Stimulated activated effector memory CD8-positive, alpha-beta T cell treated with anti-CD3 and anti-CD28 coated beads, Interleukin-12 subunit alpha, Interleukin-12 subunit beta, amount 100 ng/mL, for 72 hours (primary cell): Measurements from ENCODE around the gene FGGY.

Source experiments
- ATAC-seq: fragments of 150-1000 bp; cut with Tn5 transposase; 2 replicates; pipeline ENCODE4 v1.10.0; 2021
- DNase-seq, 2 donors: peaks; one replicate each; pipeline ENCODE4 v3.0.0; 2021 to 2022; ENCODE audit warnings: low spot score in 2 of 2
- H3K27ac Mint-ChIP-seq: one replicate; pipeline ENCODE4 v1.8.0; 2022; ENCODE audit warnings: mild to moderate bottlenecking, mixed read lengths
- H3K36me3 Mint-ChIP-seq: one replicate; pipeline ENCODE4 v1.8.0; 2022; ENCODE audit warnings: mild to moderate bottlenecking, mixed read lengths
- H3K4me1 Mint-ChIP-seq: one replicate; pipeline ENCODE4 v1.8.0; 2022; ENCODE audit warnings: mixed read lengths
- H3K4me3 Mint-ChIP-seq: one replicate; pipeline ENCODE4 v1.8.0; 2022; ENCODE audit warnings: mild to moderate bottlenecking, mixed read lengths
- H3K9me3 Mint-ChIP-seq: one replicate; pipeline ENCODE4 v1.8.0; 2022; ENCODE audit warnings: mixed read lengths

Gene FGGY

GRCh38 chr1:59685666-59686065 is 388.8 kb downstream of the FGGY start:
- H3K9me3 Mint-ChIP-seq = no peaks in the 10 kb centered on the region
- H3K4me1 Mint-ChIP-seq = no peaks in the 10 kb centered on the region
- ATAC-seq (no peak), DNase-seq (no peak)
- H3K4me3 Mint-ChIP-seq = no peak overlapping the region
- H3K27ac Mint-ChIP-seq = no peak overlapping the region
- no peaks in the 10 kb centered on the region for H3K36me3 Mint-ChIP-seq

DNA sequence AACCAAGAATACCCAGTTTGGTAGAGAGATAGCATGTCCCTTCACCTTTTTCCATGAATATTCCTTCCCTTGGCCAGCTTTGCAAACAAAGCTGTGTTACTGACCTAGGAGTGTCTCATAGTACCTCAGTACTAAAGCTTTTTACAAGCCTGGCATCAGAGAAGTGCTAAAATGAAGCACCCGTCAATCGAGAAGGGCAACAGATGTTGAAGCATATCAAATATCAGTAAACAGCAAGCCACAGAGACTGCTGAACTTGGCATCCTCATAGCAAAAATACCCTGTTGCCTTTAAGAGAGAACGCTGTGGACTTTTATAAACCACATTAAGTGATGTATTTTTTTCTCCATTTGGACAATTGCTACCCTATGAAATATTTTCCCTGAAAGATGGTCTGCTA is 389.3 kb downstream of the FGGY start:
- no peak overlapping the region for H3K27ac Mint-ChIP-seq
- DNase-seq (no peak), ATAC-seq (no peak)
- H3K4me1 Mint-ChIP-seq = no peaks in the 10 kb centered on the region
- no peaks in the 10 kb centered on the region for H3K9me3 Mint-ChIP-seq
- H3K36me3 Mint-ChIP-seq = no peaks in the 10 kb centered on the region
- no peak overlapping the region for H3K4me3 Mint-ChIP-seq

DNA sequence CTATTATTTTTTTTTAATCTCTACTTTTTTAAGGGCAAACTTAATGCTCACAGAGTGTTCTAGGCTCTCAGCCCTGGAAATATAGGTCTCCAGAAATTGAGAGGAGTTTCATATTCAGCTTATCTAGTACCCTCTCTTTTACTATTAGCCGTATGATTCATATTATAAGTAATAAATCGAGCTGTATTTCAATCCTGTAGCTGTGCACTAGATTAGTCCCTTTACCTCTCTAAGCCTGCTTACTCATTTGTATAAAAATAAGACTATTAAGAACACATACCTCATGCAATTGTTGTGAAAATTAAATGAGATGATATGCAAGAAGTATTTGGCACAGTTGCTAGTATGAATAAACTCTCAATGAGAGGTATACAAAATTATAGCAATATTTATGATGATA is 389.7 kb downstream of the FGGY start:
- Mint-ChIP-seq H3K9me3 (no peaks in the 10 kb centered on the region), H3K27ac (no peak overlapping the region), H3K36me3 (no peaks in the 10 kb centered on the region), H3K4me1 (no peaks in the 10 kb centered on the region), H3K4me3 (no peak overlapping the region)
- ATAC-seq (no peak), DNase-seq (no peak)

DNA sequence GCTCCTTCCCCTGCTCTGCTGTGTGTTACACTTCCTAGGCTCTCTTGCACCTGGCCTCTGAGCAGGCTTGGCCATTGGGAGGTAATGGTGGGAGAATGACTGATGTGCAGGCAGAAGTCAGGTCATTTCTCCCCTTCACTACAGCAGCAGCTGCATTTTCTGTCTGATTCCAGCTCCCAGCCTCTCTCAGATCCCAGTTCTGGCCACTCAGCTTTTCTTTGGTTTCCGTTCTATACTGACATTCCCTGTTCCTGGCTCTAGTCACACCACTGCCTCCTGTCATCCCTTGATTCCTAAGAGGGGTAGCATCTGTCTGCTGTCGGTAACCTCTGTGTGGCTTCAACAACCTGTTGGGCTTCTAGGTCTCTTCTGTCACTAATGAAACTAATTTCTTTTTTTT is 390.2 kb downstream of the FGGY start:
- H3K4me1 Mint-ChIP-seq = no peaks in the 10 kb centered on the region
- ATAC-seq (no peak), DNase-seq (no peak)
- H3K36me3 Mint-ChIP-seq = no peaks in the 10 kb centered on the region
- no peak overlapping the region for H3K27ac Mint-ChIP-seq
- no peaks in the 10 kb centered on the region for H3K9me3 Mint-ChIP-seq
- H3K4me3 Mint-ChIP-seq = no peak overlapping the region

GRCh38 chr1:59688976-59689375 is 392.1 kb downstream of the FGGY start:
- H3K9me3 Mint-ChIP-seq = no peaks in the 10 kb centered on the region
- H3K27ac Mint-ChIP-seq = no peak overlapping the region
- DNase-seq = no peak
- no peaks in the 10 kb centered on the region for H3K4me1 Mint-ChIP-seq
- no peak for ATAC-seq
- no peaks in the 10 kb centered on the region for H3K36me3 Mint-ChIP-seq
- no peak overlapping the region for H3K4me3 Mint-ChIP-seq

- no peaks in the 10 kb centered on the region for H3K9me3 Mint-ChIP-seq
- no peaks in the 10 kb centered on the region for H3K4me1 Mint-ChIP-seq
- ATAC-seq (no peak), DNase-seq (no peak)
- no peak overlapping the region for H3K4me3 Mint-ChIP-seq
- H3K27ac Mint-ChIP-seq = no peak overlapping the region
- no peaks in the 10 kb centered on the region for H3K36me3 Mint-ChIP-seq
Measured at GRCh38 chr1:59689730-59690129, 392.8 kb downstream of the FGGY start.

DNA sequence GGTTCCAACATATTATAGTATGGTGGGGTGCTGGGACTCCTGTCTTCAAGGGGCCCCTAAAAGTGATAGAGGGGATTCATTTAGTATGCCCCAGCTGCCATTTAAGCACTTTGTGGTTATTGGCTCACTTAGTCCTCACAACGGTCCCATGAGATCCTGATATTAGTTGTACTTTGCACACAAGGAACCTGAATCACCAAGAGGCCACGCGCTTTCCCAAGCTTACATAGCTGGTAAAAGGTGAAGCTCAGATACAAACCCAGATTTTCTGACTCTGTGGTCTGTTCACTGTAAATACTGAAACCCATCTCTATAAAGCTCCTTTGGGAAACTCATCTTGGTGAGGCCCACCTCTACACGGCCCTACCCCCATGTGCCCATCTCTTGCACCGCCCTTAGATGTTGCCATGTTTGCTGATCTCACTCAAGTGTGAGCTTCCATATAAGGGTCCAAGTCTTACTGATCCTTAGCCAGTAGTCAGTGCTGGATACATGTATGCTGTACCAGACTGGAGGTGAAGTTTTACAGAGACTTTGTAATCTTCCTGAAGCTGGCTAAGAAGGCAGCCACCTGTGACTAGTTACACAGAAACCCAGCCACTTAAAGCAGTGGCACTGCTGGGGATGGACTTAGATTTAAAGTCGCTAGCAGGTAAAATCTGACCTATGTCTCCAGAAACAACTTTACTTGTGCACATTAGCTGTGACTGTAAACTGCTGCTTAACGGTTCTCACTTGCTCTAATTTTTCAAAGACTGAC is 393.5 kb downstream of the FGGY start:
- no peaks in the 10 kb centered on the region for H3K36me3 Mint-ChIP-seq
- H3K9me3 Mint-ChIP-seq = no peaks in the 10 kb centered on the region
- DNase-seq = no peak
- ATAC-seq = peak; percentile 13
- H3K4me3 Mint-ChIP-seq = no peak overlapping the region
- no peak overlapping the region for H3K27ac Mint-ChIP-seq
- H3K4me1 Mint-ChIP-seq = no peaks in the 10 kb centered on the region

DNA sequence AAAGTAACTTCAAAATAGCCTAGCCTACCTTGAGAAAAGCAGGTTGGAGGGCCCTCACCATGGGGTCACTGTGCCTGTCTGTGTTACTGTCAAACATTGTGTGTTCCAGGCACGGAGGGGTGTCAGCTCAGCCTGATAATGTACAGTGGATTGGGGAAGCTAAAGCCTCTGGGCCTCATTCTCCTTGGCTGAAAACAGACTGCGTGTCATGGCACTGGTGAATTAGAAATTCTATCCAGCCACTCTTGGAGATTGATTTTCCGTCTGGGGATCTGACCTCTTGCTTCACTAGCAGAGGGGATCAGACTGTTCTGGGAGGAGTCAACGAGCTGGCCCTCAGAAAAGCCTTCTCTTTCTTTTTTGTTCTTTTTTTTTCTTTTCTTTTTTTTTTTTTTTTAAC is 394.4 kb downstream of the FGGY start:
- ATAC-seq (no peak), DNase-seq (no peak)
- no peaks in the 10 kb centered on the region for H3K4me1 Mint-ChIP-seq
- no peaks in the 10 kb centered on the region for H3K9me3 Mint-ChIP-seq
- H3K27ac Mint-ChIP-seq = no peak overlapping the region
- H3K4me3 Mint-ChIP-seq = no peak overlapping the region
- no peaks in the 10 kb centered on the region for H3K36me3 Mint-ChIP-seq

- H3K36me3 Mint-ChIP-seq = no peaks in the 10 kb centered on the region
- DNase-seq (no peak), ATAC-seq (no peak)
- no peaks in the 10 kb centered on the region for H3K9me3 Mint-ChIP-seq
- no peak overlapping the region for H3K4me3 Mint-ChIP-seq
- peaks cover 12% of the 10 kb centered on the region for H3K4me1 Mint-ChIP-seq
- no peak overlapping the region for H3K27ac Mint-ChIP-seq
Measured at GRCh38 chr1:59692591-59692990, 395.7 kb downstream of the FGGY start.

DNA sequence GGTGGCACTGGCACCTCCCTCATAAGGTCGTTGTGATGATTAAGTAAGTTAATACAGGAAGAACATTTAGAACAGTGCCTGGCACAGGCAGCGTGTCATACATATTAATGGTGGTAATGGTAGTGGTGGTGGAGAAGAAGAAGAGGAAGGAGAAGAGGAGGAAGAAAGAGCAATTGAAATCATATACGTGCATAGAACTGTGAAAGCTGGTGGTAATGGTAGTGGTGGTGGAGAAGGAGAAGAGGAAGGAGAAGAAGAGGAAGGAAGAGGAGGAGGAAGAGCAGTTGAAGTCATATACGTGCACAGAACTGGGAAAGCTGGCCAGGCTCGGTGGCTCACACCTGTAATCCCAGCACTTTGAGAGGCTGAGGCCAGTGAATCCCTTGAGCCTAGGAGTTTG is 396.5 kb downstream of the FGGY start:
- H3K4me1 Mint-ChIP-seq = peaks cover 15% of the 10 kb centered on the region
- H3K36me3 Mint-ChIP-seq = no peaks in the 10 kb centered on the region
- no peaks in the 10 kb centered on the region for H3K9me3 Mint-ChIP-seq
- ATAC-seq = no peak
- no peak overlapping the region for H3K4me3 Mint-ChIP-seq
- H3K27ac Mint-ChIP-seq = no peak overlapping the region
- no peak for DNase-seq

- Mint-ChIP-seq H3K4me1 (peaks cover 15% of the 10 kb centered on the region), H3K36me3 (no peaks in the 10 kb centered on the region), H3K9me3 (no peaks in the 10 kb centered on the region), H3K4me3 (no peak overlapping the region), H3K27ac (no peak overlapping the region)
- no peak for ATAC-seq
- DNase-seq = no peak
Measured at GRCh38 chr1:59695252-59695651, 398.4 kb downstream of the FGGY start.

GRCh38 chr1:59696421-59697115 is 399.7 kb downstream of the FGGY start:
- DNase-seq (no peak), ATAC-seq (no peak)
- no peak overlapping the region for H3K4me3 Mint-ChIP-seq
- H3K36me3 Mint-ChIP-seq = no peaks in the 10 kb centered on the region
- H3K9me3 Mint-ChIP-seq = no peaks in the 10 kb centered on the region
- no peak overlapping the region for H3K27ac Mint-ChIP-seq
- peaks cover 15% of the 10 kb centered on the region for H3K4me1 Mint-ChIP-seq

- no peaks in the 10 kb centered on the region for H3K9me3 Mint-ChIP-seq
- peaks cover 15% of the 10 kb centered on the region for H3K4me1 Mint-ChIP-seq
- peak overlapping the region; percentile 17 for H3K4me3 Mint-ChIP-seq
- no peaks in the 10 kb centered on the region for H3K36me3 Mint-ChIP-seq
- DNase-seq (peak in 1 of 2 donors; percentile 58), ATAC-seq (no peak)
- peak overlapping the region; percentile 40 for H3K27ac Mint-ChIP-seq
Measured at GRCh38 chr1:59697150-59697800, 400.4 kb downstream of the FGGY start.

- Mint-ChIP-seq H3K4me1 (peaks cover 15% of the 10 kb centered on the region), H3K36me3 (no peaks in the 10 kb centered on the region), H3K9me3 (no peaks in the 10 kb centered on the region), H3K27ac (no peak overlapping the region), H3K4me3 (no peak overlapping the region)
- DNase-seq = no peak
- no peak for ATAC-seq
Measured at GRCh38 chr1:59698386-59698785, 401.5 kb downstream of the FGGY start.

DNA sequence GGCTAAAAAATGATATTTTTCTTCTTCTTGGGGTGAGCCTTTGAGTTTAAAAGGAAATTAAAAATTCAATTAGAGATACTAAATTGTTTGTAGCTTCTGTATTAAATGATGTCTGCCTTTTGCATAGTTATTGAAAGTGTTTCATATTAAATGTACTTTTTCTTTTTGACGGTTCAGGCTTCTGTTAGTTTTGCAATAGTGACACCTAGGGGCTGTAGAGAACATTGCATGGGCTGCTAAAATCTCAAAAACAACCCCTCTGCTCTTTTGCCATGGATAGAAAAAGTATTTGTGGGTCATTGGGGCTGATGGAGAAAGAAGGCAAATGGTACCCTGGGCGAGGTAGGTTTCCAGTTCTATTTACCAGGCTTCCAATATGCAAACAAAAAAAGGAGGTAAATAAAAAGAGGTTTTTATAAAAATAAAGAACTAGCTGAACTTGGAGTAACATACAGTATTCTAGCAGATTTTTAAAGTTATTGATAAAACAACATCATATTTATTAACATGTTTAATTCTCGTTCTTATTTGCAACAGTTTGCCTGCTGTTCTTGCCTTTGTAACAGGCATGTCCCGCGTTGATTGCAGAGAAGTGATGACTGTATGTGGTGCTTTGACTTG is 402.4 kb downstream of the FGGY start:
- Mint-ChIP-seq H3K4me1 (peaks cover 15% of the 10 kb centered on the region), H3K4me3 (no peak overlapping the region), H3K36me3 (no peaks in the 10 kb centered on the region), H3K27ac (no peak overlapping the region), H3K9me3 (no peaks in the 10 kb centered on the region)
- DNase-seq (no peak), ATAC-seq (peak; percentile 42)
